HG02642 (cell line): Measurements from ENCODE around the gene MBD3L5.
"Not testable (repeated sequence)": the region's sequence is repeated elsewhere in the genome, so short reads cannot be mapped to it uniquely, and the experiment has no call there.

Experiments used
- ATAC-seq: cut with Tn5 transposase; IDR thresholded peaks from one replicate; pipeline ENCODE4 v1.9.1; 2021; ENCODE audit warnings: mild to moderate bottlenecking; ENCODE audit not compliant: unreplicated experiment, poor library complexity

The MBD3L5 gene

GRCh38 chr19:7049021-7049420 lies 18.6 kb downstream of the MBD3L5 start, which contains the start of gene MBD3L2:
MBD3L2 (plus strand) TSS chr19:7049321; CDS start chr19:7049374, 53 bp downstream.
- not testable (repeated sequence) for ATAC-seq

DNA sequence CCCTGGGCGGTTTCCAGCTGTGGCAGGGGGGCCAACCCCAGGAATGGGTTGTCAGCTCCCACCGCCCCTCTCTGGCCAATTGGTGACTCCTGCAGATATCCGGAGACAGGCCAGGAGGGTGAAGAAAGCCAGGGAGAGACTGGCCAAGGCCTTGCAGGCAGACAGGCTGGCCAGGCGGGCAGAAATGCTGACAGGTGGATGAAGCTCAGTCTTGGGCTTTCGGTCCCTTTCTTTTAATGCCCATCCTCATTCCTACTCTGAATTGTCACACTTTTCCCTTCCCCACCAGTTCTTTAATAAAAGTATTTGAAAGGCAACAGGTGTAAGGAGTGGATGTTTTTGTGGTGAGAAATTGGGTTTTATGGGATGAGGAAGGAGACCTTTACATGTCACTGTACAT lies 21.0 kb downstream of the MBD3L5 start:
- not testable (repeated sequence) for ATAC-seq

DNA sequence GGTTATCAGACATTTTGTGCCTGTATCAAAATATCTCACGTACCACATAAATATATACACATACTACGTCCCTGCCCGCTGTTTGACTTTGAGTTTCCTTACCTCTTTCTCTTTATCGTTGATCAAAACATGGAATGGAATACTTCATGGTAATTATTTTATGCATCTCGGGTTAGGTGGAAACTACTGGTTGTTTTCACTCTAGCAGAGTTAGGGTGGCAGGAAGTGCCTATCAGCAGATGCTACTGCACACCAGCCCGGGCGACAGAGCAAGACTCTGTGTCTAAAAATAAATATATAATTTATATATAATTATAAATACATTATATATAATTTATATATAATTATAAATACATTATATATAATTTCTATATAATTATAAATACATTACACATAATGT lies 22.5 kb downstream of the MBD3L5 start:
- not testable (repeated sequence) for ATAC-seq

GRCh38 chr19:7054635-7055368 lies 24.4 kb downstream of the MBD3L5 start:
- ATAC-seq, result not testable (repeated sequence)

DNA sequence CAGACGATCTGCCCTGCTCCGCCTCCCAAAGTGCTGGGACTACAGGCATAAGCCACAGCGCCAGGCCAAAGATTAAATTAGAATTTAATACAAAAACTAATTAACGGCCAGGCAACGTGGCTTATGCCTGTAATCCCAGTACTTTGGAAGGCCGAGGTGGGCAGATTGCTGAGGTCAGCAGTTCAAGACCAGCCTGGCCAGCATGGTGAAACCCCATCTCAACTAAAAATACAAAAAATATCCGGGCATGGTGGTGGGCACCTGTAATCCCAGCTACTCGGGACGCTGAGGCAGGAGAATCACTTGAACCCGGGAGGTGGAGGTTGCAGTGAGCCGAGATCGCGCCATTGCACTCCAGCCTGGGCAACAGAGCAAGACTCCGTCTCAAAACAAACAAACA lies 25.3 kb downstream of the MBD3L5 start:
- not testable (repeated sequence) for ATAC-seq

DNA sequence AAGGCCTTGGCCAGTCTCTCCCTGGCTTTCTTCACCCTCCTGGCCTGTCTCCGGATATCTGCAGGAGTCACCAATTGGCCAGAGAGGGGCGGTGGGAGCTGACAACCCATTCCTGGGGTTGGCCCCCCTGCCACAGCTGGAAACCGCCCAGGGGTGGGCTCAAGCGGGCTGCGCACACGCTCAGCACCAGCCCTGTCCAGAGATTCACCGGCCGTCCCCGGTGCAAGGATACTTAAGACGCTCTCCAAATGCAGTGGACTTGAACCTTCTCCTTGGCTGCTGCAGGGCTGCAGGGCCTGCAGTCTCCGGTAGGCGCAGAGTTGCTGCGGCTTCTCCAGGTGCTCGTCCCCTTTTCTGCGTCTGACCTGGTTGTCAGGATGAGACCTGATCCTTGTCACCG lies 26.0 kb downstream of the MBD3L5 start:
- not testable (repeated sequence) for ATAC-seq

DNA sequence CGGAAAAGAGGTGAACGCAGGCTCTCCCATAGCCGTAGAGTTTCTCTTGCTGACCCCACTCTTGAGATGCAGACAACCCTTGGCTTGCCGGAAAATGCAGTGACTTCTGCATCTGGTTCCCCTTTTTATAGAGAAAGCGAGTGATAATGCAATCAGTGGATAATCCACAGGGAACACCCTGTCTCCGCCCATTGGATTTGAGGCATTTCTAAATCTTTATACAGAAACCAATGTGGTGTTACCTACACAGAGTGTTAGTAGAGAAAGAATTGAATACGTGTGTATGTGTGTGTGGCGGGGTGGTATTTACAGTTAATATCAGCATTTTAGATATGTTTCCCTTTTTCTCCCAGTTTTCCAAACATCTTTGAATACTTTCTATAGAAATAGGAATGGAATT lies 28.2 kb downstream of the MBD3L5 start, which contains the start of gene MBD3L3:
Gene MBD3L3 (minus strand): TSS at position 101 of the 400 bp plus-strand sequence. CDS start 71 bp downstream, at position 30.
- not testable (repeated sequence) for ATAC-seq

- not testable (repeated sequence) for ATAC-seq
Observed at GRCh38 chr19:7059977-7060376, 29.6 kb downstream of the MBD3L5 start.

- ATAC-seq, result no peak
Observed at GRCh38 chr19:7063339-7063738, 33.0 kb downstream of the MBD3L5 start.

DNA sequence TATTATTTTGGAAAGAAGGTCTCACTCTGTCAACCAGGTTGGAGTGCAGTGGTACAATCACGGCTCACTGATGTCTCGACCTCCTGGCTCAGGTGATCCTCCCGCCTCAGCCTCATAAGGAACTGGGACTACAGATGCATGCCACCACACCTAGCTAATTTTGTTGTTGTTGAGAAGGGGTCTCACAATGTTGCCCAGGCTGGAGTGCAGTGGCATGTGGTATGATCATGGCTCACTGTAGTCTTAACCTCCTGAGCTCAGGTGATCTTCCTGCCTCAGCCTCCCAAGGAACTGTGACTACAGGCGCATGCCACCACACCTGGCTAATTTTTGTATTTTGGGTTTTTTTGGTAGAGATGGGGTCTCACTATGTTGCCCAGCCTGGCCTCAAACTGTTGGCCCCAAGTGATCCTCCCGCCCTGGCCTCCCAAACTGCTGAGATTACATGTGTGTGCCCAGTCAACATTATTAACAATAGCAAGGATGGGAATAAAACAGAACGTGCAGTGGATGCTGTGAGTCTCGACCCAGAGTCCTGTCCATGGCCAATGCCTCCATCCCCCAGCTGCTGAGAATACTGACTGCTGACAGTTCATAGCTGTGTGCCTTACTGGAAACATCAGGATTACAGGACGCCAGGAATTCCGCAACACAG lies 33.5 kb downstream of the MBD3L5 start:
- ATAC-seq, result no peak

DNA sequence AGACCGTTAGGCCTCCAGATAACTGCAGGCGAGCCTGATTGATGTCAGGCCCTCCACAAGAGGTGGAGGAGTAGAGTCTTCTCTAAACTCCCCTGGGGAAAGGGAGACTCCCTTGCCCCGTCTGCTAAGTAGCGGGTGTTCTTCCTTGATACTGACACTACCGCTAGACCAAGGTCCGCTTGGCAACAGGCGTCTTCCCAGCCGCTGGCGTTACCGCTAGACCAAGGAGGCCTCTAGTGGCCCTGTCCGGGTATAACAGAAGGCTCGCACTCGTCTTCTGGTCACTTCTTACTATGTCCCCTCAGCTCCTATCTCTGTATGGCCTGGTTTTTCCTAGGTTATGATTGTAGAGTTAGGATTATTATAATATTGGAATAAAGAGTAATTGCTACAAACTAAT lies 36.7 kb downstream of the MBD3L5 start:
- ATAC-seq, result not testable (repeated sequence)

GRCh38 chr19:7067716-7068115 lies 37.3 kb downstream of the MBD3L5 start:
- no peak for ATAC-seq

DNA sequence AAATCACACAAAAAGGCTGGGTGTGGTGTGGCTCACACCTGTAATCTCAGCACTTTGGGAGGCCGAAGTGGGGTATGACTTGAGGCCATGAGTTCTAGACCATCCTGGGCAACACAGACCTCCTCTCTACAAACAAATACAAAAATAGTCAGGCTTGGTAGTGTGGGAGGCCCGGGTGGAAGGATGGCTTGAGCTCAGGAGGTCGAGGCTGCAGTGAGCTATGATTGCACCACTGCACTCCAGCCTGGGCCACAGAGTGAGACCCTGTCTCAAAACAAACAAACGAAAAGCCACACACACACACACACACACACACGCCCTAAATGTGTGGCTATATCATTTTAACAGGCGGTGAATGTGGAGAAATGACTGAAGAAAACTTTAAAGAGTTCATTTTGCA lies 38.2 kb downstream of the MBD3L5 start:
- no peak for ATAC-seq

DNA sequence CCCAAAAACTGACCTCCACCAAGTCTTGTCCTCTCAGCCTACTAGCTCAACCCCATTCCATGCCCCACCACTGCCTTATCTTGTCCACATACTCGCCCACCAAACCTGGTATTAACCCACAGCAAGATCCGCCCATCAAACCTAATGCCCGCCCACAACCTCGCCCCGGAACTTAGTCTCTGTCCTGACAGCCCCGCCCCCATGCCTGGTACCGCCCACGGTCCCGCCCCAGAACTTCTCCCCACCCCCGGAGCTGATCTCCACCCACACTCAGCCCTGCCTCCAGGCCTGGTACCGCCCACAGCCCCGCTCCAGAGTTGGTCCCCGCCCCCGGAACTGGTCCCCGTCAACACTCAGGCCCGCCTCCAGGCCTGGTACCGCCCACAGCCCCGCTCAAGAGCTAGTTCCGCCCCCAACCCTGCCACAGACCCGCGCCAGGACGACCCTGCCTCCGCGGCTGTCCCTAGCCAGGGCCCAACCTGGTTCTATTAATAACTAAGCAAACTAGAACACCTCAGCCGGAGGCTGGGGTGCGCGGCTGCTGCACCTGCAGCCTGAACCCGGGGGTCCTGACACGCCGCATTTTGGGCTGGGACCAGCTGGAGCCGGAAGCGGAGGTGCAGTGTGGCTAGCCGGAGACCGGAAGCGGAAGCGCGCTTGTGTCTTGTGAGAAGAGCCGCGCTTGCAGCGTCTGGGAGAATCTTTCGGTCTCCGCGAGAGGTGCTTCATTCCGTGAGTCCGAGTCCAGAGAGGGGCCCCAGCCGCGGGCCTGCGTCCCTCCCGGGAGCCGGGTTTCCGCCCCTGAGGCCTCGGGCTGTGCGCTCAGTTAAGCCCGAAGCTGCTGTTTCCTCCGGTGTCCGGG lies 38.9 kb downstream of the MBD3L5 start, which contains the start of gene ZNF557:
Gene ZNF557 (plus strand): TSS at position 662 of the 862 bp plus-strand sequence. CDS start 5,372 bp downstream, outside the sequence.
- peak; percentile 95 for ATAC-seq

GRCh38 chr19:7069904-7070226 lies 39.5 kb downstream of the MBD3L5 start:
- ATAC-seq, result no peak

GRCh38 chr19:7072541-7072940 lies 42.2 kb downstream of the MBD3L5 start:
- ATAC-seq, result no peak

DNA sequence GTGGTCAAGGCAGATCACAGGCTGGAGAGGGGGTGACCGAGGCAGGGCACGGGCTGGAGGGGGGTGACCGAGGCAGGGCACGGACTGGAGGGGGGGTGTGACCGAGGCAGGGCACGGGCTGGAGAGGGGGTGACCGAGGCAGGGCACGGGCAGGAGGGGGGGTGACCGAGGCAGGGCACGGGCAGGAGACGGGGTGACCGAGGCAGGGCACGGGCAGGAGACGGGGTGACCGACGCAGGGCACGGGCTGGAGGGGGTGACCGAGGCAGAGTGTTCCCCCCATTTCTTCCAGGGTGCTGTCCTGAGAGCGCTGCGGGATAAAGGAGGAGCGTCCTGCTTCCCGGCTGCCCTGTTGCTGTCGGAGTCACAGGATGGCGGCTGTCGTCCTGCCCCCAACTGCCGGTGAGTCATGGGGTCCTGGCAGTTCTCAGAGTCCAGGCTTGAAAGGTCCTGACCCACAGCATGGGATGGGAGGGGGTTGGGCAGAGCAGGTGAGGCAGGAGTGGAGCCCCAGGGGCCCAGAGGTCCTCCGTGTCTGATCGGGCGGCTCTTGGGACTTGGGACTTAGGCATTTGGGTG lies 44.4 kb downstream of the MBD3L5 start:
- no peak for ATAC-seq

GRCh38 chr19:7076151-7076550 lies 45.8 kb downstream of the MBD3L5 start:
- no peak for ATAC-seq

DNA sequence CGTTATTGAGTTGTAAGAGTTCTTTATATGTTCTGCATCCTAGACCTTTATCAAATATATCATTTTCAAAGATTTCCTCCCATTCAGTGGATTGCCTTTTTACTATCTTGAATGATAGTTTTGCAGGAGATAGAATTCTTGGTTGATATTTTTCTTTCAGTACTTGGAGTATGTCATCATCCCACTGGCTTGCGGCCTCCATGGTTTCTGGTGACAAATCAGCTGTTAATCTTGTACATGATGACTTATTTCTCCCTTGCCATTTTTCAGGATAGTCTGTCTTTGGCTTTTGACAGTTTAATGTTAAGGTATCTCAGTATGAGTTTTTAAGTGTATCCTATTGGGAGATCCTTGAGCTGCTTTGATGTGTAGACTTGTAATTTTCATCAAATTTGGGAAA lies 47.6 kb downstream of the MBD3L5 start:
- ATAC-seq, result no peak
